Inferior parietal cortex (tissue), 1 donor: ENCODE results near the gene DBP.

Experiments
- DNase-seq: peaks from one replicate; pipeline ENCODE4 v3.0.0-alpha.2; 2016; ENCODE audit errors: extremely low spot score

The DBP gene

DNA sequence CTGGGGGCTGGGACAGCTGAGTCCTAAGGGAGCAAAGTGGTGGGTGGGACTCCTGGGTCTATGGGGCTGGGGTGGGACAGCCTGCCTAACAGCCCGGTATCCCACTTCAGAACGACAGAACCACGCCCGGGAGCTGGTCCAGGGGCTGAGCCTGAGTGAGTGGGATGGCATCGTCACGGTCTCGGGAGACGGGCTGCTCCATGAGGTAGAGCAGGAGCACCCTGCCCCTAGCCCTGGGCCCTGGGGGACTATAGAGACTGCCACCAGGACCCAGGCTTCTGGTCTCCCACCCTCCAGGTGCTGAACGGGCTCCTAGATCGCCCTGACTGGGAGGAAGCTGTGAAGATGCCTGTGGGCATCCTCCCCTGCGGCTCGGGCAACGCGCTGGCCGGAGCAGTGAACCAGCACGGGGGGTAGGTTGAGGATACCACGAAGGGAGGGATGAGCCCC, 9.3 kb downstream of the DBP start:
- no peak for DNase-seq

- no peak for DNase-seq
Measured at GRCh38 chr19:48627201-48627864, 9.8 kb downstream of the DBP start.

GRCh38 chr19:48625891-48626327, 11.3 kb downstream of the DBP start:
- DNase-seq = no peak

DNA sequence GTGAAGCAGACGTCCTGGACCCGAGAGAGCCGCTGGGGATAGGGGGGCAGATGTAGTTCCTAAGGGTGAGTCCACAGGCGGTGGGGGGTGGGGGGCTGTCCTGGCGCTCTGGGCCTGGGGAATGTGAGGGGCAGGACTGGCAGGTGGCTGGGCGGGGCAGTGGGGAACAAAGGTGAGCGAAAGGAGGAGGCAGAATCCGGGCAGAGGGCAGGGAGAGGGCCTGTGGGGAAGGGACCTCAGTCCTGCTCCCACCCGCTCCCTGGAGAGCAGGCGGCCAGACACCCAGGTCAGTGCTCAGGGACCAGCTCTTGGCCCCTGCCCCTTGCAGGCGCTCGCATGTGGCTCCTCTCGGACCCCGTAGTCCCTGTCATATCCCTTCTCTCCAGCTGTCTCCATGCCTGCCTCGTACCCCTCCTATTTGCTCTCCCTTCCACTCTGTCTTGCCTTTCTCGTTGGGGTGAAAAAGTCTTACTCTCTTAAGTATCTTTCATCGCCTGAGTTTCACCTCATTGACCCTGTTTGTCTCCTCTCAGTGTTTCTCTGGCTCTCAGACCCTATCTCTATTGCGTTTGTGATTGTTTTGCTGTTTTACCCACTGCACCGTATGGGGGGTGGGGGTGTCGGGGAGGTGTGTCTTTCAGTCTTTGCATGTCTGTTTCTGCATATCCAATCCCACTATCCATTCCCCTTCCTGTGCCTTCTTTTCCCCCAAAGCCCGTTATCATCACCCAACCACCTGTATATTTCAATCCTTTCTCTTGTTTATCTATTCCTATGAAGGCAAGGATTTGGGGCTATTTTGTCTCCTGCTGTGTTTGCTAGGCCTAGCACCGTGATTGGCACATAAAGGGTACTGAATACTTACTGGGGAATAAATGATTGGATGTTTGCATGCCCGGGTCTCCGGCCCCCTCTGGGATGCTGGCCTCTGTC, 12.1 kb downstream of the DBP start:
- DNase-seq = no peak

GRCh38 chr19:48624067-48624594, 13.0 kb downstream of the DBP start:
- peak; percentile 96 for DNase-seq

- no peak for DNase-seq
Measured at GRCh38 chr19:48623556-48624066, 13.6 kb downstream of the DBP start.

DNA sequence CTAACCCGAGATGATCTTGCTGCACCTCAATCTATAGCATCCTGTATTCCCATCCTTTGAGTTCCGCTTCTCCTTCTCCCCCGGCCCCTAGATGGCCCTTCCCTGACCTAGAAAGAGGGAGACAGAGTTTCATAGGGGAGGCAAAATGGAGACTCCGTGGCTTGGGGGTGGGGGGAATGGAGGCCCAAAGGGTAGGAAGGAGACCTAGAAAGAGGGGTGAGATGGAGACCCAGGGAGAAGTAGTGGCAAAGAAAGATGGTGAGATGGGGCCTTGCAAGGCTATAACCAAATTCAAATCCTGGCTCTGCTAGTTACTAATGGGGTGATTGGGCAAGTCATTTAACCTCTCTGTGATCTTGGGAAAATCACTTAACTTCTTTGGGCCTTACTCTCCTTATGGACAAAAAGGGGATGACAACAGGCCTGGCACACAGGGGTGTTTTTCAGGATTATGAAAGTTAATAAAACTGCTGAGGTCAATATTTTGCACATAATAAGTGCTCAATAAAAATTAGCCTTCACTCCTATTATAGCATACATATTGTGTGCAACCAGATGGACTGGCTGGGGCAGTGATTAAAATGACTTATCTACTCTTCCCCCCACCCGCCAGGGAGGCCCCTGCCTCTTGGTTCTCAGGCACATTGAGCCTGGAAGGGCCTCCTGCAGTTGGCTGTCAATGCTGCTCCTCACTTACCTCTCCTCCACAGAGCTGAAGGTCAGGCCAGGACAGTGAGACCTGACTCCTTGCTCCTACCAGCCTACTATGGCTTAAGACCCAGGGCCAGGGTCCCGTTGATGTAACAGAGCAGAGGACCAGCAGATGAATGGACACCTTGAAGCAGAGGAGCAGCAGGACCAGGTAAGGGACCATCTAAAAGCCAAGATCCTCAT, 17.2 kb downstream of the DBP start:
- no peak for DNase-seq

GRCh38 chr19:48618916-48619691, 18.1 kb downstream of the DBP start, which contains the start of the genes RPL18 and SPHK2:
Gene RPL18 (minus strand): TSS chr19:48619178. CDS start chr19:48619143, 35 bp downstream.
Gene SPHK2 (plus strand): TSS chr19:48619506. CDS start chr19:48620515, 1,009 bp downstream.
- DNase-seq = peak; percentile 98

DNA sequence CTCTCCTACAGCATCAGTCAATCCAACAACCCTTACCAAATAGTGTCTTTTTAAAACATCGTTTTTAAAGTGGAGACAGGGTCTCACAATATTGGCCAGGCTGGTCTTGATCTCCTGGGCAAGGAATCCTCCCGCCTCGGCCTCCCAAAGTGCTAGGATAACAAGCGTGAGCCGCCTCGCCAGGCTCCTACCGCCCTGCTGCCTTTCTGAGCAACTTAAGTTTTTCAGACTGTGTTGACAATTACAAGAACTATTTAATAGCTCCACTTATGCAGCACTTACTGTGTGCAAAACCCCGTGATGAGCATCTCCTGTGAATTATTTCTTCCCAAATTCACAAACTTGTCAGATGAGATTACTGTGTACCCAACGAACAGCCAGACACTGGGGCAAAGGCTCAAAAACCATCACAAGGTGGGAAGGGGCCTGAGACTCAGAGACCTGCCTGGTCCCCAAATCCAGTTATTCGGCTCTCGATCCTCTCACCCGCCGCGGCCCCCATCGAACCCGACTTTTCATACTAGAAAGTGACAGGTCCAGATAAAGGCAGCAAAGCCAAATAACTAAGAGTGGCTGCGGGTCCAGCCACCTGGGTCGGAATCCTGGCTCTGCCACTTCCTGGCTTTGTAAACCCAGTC, 18.8 kb downstream of the DBP start:
- DNase-seq = no peak

DNA sequence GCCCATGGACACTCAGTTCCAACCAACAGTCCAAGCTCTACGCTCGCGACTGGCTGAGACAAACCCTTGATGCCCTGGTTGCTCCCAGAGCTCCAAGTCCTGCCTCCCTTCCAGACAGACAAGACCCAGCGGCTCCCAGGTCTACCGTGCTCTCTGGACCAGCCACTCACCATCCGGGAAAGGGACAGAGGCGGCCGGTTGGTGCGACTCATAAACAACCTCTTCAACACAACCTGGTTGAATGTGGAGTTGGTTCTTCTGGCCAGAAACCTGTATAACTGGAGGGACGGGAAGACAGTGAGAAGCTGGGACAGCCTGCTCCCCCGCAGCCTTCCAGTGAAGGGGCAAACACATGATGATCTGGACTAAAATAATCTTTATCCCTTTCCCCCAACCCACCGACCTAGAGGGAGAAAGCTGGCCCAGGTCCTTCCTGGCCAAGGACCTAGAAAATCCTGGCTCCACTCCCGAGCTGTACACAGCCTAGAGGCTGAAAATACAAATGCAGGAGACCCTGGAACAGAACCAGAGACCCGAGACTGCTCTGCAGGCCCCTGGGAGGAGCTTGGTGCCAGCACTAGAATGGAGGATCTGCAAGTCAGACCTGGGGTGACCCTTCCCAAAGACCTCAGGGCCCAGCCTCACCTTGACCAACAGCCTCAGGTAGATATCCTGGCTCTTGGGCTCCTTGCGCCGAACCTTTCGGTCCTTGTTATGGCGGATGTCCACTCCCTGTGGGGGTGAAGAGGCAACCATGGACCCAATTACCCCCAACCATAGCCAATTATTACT, 19.8 kb downstream of the DBP start:
- DNase-seq = no peak

DNA sequence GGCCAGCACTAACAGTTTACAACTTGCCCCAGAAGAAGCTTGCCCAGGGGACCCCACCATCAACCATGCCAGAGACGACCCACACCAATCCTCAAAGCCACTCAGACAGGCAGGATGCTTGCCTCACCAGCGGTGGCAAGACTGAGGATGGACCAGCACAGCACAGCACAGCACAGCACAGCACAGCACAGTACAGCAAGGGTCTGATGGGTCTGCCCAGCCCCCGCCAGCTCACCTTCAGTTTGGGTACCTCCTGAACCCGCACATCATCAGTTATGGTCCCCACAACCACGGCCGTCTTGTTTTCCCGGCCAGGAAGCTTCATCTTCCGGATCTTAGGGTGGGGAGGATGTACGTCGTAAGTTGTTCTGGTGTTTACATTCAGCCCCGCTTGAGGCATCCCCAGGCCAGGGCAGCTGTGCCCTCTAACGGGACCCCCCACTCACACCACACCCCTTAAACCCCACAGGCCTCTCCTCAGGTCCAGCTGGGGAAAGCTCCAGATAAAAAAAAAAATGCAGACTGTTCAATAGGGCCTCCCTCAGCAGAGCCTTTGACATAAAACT, 20.6 kb downstream of the DBP start:
- DNase-seq = no peak

GRCh38 chr19:48616041-48616436, 21.1 kb downstream of the DBP start:
- no peak for DNase-seq

DNA sequence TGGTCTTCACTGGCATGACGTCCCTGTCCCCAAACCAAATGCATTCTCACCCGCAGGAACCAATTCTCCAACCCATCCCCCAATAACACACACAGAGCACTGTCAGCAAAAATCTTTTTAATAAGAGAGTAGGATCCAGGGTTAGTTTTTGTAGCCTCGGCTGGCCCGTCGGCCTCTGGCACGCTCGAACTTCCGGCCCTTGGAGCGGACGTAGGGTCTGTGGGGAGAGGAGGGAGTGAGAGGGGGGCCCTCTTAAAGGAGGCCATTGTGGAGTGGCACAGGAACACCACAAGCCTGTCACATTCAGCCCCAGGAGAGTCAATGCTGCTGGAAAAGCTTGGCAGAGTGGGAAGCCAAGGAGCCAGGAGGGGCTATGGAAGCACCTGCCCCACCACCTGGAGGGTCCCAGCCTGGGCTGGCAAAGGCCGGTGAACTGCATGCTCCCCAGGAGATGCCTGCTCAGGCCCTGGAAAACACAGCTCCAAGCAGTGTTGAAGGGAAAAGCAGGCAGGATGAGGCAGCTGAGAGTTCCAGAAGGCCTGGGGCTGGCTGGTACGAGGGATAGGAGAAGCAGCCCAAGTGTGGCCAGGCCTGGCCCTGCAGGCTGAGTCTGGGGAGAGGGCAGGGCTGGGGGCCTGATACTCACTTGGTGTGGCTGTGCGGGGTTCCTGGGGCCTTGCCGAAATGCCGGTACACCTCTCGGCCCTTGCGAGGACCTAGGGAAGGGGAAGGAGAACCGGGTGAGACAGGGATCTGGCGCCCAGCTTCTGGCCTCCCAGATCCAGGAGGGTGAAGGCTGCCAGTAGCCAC, 21.7 kb downstream of the DBP start:
- no peak for DNase-seq

DNA sequence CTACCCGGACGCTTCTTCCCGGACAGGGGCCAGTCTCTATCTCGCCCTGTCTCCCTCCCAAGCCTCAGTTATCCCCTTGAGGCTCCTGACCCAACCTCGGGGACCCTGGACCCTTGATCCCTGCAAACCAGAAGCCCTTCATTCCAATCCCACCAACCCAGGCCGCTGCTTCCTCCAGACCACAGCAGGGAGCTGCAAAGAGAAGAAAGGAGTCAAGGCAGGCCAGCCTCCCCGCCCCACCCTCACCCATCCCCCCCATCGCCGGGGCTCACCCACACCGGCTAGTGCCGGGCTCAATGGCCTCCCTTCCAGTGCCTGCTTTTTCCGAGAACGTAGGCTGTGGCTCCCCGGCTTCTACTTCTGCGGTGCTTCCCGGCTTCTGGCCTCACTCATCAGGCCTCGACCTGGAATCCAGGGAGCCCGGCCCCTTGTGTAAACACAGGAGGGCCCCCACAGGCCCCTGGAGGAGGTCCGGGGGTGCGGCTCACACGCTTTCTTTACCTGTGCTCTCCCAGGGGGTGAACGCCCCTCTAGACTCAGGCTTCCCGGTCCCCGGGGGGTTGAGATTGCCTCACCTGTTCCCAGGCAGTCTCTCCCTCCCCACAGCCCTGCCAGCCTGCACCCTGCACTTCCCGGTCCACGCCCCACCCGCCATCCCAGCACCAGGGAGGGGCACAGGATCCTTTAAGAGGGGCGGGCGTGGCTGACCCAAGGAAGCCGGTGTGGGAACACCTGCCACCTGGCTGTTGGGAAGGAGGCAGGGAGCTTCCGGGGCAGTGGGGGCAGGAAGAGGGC, 22.5 kb downstream of the DBP start, which contains the start of gene FAM83E:
Gene FAM83E (minus strand): TSS at position 641 of the 795 bp plus-strand sequence. CDS start 1,704 bp downstream, outside the sequence.
- DNase-seq = no peak

DNA sequence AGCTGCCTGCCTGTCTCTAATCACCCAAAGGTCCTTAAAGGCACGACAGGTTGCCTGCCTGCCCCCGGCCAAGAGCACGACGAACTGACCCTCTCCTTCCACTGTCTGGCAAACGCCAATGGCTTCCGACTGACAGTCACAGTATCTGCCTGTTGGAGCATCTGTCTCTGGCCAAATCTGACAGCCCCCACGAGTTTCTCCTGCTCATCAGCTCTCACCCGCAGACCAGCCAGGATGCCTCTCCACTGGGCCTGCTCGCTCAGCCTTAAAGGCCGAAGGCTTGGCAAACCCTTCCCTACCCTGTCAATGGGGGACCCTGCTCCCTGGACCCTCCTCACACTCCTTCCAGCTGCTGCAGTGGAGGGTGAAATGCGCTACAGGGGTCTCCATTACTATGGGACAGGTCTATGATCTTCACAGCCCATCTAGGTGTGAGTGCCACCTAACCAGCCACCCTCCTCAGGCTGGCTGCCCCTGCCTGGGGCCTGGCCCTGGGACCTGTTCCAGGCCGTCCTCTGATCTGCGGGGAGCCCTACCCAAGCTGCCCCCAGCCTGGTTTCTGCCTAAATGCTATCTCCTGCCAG, 23.2 kb downstream of the DBP start:
- DNase-seq = no peak

DNA sequence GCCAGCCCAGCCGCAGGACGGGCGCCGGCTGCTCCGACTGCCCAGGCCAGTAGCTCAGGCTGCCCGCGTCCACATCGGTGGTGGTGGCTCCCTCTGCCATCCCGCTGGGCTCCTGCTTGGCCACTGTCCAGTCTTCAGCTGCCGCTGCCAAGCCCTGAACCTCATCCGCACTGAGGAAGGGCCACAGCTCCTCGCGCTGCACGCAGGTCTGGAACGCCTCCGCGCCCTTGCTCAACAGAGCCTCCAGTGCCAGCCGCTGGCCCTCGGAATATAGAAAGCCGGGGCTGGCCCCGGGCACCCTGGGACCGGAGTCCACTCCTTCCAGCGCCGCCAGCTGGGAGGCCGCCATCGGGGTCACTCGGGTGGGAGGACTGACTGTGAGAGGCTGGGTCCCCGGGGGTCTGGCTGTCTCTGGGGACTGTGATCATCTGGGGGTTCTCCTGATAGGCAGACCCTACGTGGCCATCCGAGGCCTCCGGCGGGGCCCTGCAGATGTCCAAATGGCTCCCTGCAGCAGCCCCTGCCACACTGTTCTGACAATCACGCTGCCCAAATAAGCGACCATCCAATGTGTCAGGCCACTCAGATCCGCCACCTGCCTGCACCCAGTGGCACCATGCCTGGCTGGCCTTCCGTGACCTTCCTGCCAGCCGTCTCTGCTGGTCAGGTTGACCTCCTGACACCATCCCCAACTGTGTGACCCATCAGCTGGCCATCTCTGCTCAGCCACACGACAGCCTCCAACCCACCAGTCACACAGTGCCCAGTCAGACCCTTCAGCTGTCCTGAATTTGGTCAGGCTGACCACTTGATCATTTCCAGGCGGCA, 23.9 kb downstream of the DBP start:
- no peak for DNase-seq
